Kasumi-1 (cell line): ENCODE measurements around the gene C1orf56.

Source experiments
- DNase-seq, 2 experiments: peaks; one replicate each; lab custom pipeline; 2025; lab: John Stamatoyannopoulos, UW

The C1orf56 gene

GRCh38 chr1:151024540-151025146, 22.9 kb upstream of the C1orf56 start:
- DNase-seq = peak; percentile 75 to 77

GRCh38 chr1:151026460-151026859, 21.1 kb upstream of the C1orf56 start:
- DNase-seq = no peak

GRCh38 chr1:151032164-151032563, 15.4 kb upstream of the C1orf56 start:
- DNase-seq = no peak

- no peak for DNase-seq
These were observed 12.4 kb upstream of the C1orf56 start for GRCh38 chr1:151035167-151035566.

GRCh38 chr1:151036356-151036755, 11.2 kb upstream of the C1orf56 start, which contains the start of gene BNIPL:
Gene BNIPL (plus strand): TSS chr1:151036586. CDS start chr1:151036726, 140 bp downstream.
- no peak for DNase-seq

GRCh38 chr1:151037032-151037431, 10.5 kb upstream of the C1orf56 start:
- no peak for DNase-seq

- no peak for DNase-seq
These were observed 8.0 kb upstream of the C1orf56 start for GRCh38 chr1:151039521-151039920.

- no peak for DNase-seq
These were observed 4.4 kb upstream of the C1orf56 start for GRCh38 chr1:151043163-151043562.

- DNase-seq = peak; percentile 74 to 79
These were observed 534 bp downstream of the C1orf56 start for GRCh38 chr1:151047925-151048644.

- no peak for DNase-seq
These were observed 1.1 kb downstream of the C1orf56 start for GRCh38 chr1:151048645-151049032.

- DNase-seq = no peak
These were observed 1.9 kb downstream of the C1orf56 start for GRCh38 chr1:151049458-151049857.

GRCh38 chr1:151050051-151050688, 2.6 kb downstream of the C1orf56 start:
- no peak for DNase-seq

GRCh38 chr1:151051356-151052009, 3.9 kb downstream of the C1orf56 start:
- DNase-seq = no peak

GRCh38 chr1:151054971-151055547, 7.5 kb downstream of the C1orf56 start:
- no peak for DNase-seq

GRCh38 chr1:151055581-151055980, 8.0 kb downstream of the C1orf56 start:
- no peak for DNase-seq

GRCh38 chr1:151056149-151056548, 8.6 kb downstream of the C1orf56 start:
- DNase-seq = peak; percentile 28 to 42

- DNase-seq = no peak
These were observed 11.1 kb downstream of the C1orf56 start for GRCh38 chr1:151058692-151059091.

- DNase-seq = peak; percentile 89 to 91
These were observed 11.8 kb downstream of the C1orf56 start, which contains the start of gene CDC42SE1 for GRCh38 chr1:151059109-151060006. Gene CDC42SE1 (minus strand): TSS chr1:151059622. CDS start chr1:151055730, 3,892 bp downstream.

- peak; percentile 41 to 59 for DNase-seq
These were observed 12.6 kb downstream of the C1orf56 start, which contains the start of gene MLLT11 for GRCh38 chr1:151060007-151060656. Gene MLLT11 (plus strand): TSS chr1:151060397. CDS start chr1:151067225, 6,828 bp downstream.
